Erythroblast (primary cell): ENCODE measurements around the gene NAIP.
"Not testable (repeated sequence)": the region's sequence is repeated elsewhere in the genome, so short reads cannot be mapped to it uniquely, and the experiment has no call there.

Experiments
- GATA1 ChIP-seq: IDR thresholded peaks from 2 replicates; pipeline ENCODE4 v1.6.1; 2011; ENCODE audit warnings: low read depth, mild to moderate bottlenecking, control low read depth, low read length, moderate library complexity
- POLR2A ChIP-seq: IDR thresholded peaks from 2 replicates; pipeline ENCODE4 v1.6.1; 2011; ENCODE audit warnings: mild to moderate bottlenecking, low read length

- TF ChIP-seq POLR2A, GATA1: not testable (repeated sequence)
Observed at GRCh38 chr5:70953068-70953467, 72.1 kb downstream of the NAIP start.
